ENCODE measurements around the gene PLEKHA7. TPM values are rescaled to one million over a fixed set of nuclear protein-coding genes. Genes with fewer than 3 reads are reported as not detected.

The PLEKHA7 gene
- total RNA-seq, 1 experiment from 2014 or later = 57.6 TPM

GRCh38 chr11:16923987-16924386 is 90.2 kb downstream of the PLEKHA7 start:
- Histone ChIP-seq H3K36me3 (ENCODE audit: control insufficient read depth, insufficient read depth, low read length) (no peaks in the 10 kb centered on the region), H3K4me3 (ENCODE audit: low read depth, low read length) (peak overlapping the region; percentile 32), H3K27me3 (replicated peaks; ENCODE audit: control insufficient read depth, insufficient read depth, low read length) (no peaks in the 10 kb centered on the region), H3K9me3 (no peaks in the 10 kb centered on the region), H3K4me1 (peaks cover 39% of the 10 kb centered on the region)
- peak overlapping the region; percentile 95 for H3K4me3 Mint-ChIP-seq (ENCODE audit: unreplicated experiment)
- H3K27ac Mint-ChIP-seq (ENCODE audit: unreplicated experiment) = peak overlapping the region; percentile 92
- no peaks in the 10 kb centered on the region for H3K9me3 Mint-ChIP-seq (ENCODE audit: unreplicated experiment)
- DNase-seq = peak; percentile 80 to 92
- peaks cover 37% of the 10 kb centered on the region for H3K36me3 Mint-ChIP-seq (ENCODE audit: insufficient read depth, unreplicated experiment)
- no peak for TF ChIP-seq CTCF (IDR thresholded peaks at IDR 0.05; ENCODE audit: insufficient read depth in 1 of 2, low read depth in 1 of 2, low read length in 1 of 2, severe bottlenecking in 1 of 2, unreplicated experiment in 1 of 2)
- no peaks in the 10 kb centered on the region for H3K27me3 Mint-ChIP-seq (ENCODE audit: insufficient read depth, unreplicated experiment)
- BruUV-seq (replicated peaks) = no TSS peak
- peaks cover 46% of the 10 kb centered on the region for H3K4me1 Mint-ChIP-seq (ENCODE audit: low read depth, unreplicated experiment)
- CTCF ChIA-PET = interaction anchor here (0.6 to 1.1 kb wide), 3 partner anchors 13 to 71 kb away, joined by 3 to 4 read pairs (median 3); no protein-coding TSS in a partner anchor
- intact Hi-C loops (cut with micrococcal nuclease; ENCODE audit: unreplicated experiment) = loop anchor here (1.0 to 10.0 kb wide), 5 partner anchors 22 to 281 kb away; partner anchors contain the start of gene PIK3C2A
- POLR2A ChIA-PET = interaction anchor here (0.6 to 1.8 kb wide), 5 partner anchors 13 to 154 kb away, joined by 3 to 10 read pairs (median 3); partner anchors contain the start of gene RPS13

GRCh38 chr11:16921668-16922067 is 92.5 kb downstream of the PLEKHA7 start:
- Histone ChIP-seq H3K4me1 (peaks cover 54% of the 10 kb centered on the region), H3K4me3 (ENCODE audit: low read depth, low read length) (no peak overlapping the region), H3K36me3 (ENCODE audit: control insufficient read depth, insufficient read depth, low read length) (no peaks in the 10 kb centered on the region), H3K27me3 (replicated peaks; ENCODE audit: control insufficient read depth, insufficient read depth, low read length) (no peaks in the 10 kb centered on the region), H3K9me3 (no peaks in the 10 kb centered on the region)
- H3K27ac Mint-ChIP-seq (ENCODE audit: unreplicated experiment) = no peak overlapping the region
- intact Hi-C loops (cut with micrococcal nuclease; ENCODE audit: unreplicated experiment) = loop anchor here (10.0 kb wide), 1 partner anchor 283 kb away; the partner anchor contains the start of gene PIK3C2A
- no peaks in the 10 kb centered on the region for H3K27me3 Mint-ChIP-seq (ENCODE audit: insufficient read depth, unreplicated experiment)
- H3K36me3 Mint-ChIP-seq (ENCODE audit: insufficient read depth, unreplicated experiment) = peaks cover 51% of the 10 kb centered on the region
- TF ChIP-seq CTCF (IDR thresholded peaks at IDR 0.05; ENCODE audit: insufficient read depth in 1 of 2, low read depth in 1 of 2, low read length in 1 of 2, severe bottlenecking in 1 of 2, unreplicated experiment in 1 of 2) = no peak
- BruUV-seq (replicated peaks) = no TSS peak
- ChIA-PET CTCF (interaction anchor here (0.6 kb wide), 1 partner anchor 126 kb away, joined by 4 read pairs; no protein-coding TSS in a partner anchor), POLR2A (no interaction called here)
- no peak for DNase-seq
- H3K4me1 Mint-ChIP-seq (ENCODE audit: low read depth, unreplicated experiment) = peaks cover 56% of the 10 kb centered on the region
- no peak overlapping the region for H3K4me3 Mint-ChIP-seq (ENCODE audit: unreplicated experiment)
- no peaks in the 10 kb centered on the region for H3K9me3 Mint-ChIP-seq (ENCODE audit: unreplicated experiment)

- Histone ChIP-seq H3K4me1 (peaks cover 48% of the 10 kb centered on the region), H3K9me3 (no peaks in the 10 kb centered on the region), H3K4me3 (ENCODE audit: low read depth, low read length) (no peak overlapping the region), H3K36me3 (ENCODE audit: control insufficient read depth, insufficient read depth, low read length) (no peaks in the 10 kb centered on the region), H3K27me3 (replicated peaks; ENCODE audit: control insufficient read depth, insufficient read depth, low read length) (no peaks in the 10 kb centered on the region)
- no peak overlapping the region for H3K27ac Mint-ChIP-seq (ENCODE audit: unreplicated experiment)
- peaks cover 54% of the 10 kb centered on the region for H3K36me3 Mint-ChIP-seq (ENCODE audit: insufficient read depth, unreplicated experiment)
- no TSS peak for BruUV-seq (replicated peaks)
- H3K4me1 Mint-ChIP-seq (ENCODE audit: low read depth, unreplicated experiment) = peaks cover 49% of the 10 kb centered on the region
- no peak for TF ChIP-seq CTCF (IDR thresholded peaks at IDR 0.05; ENCODE audit: insufficient read depth in 1 of 2, low read depth in 1 of 2, low read length in 1 of 2, severe bottlenecking in 1 of 2, unreplicated experiment in 1 of 2)
- POLR2A ChIA-PET = no interaction called here
- no peak overlapping the region for H3K4me3 Mint-ChIP-seq (ENCODE audit: unreplicated experiment)
- CTCF ChIA-PET = no interaction called here
- intact Hi-C loops (cut with micrococcal nuclease; ENCODE audit: unreplicated experiment) = loop anchor here (10.0 kb wide), 1 partner anchor 284 kb away; the partner anchor contains the start of gene PIK3C2A
- no peaks in the 10 kb centered on the region for H3K27me3 Mint-ChIP-seq (ENCODE audit: insufficient read depth, unreplicated experiment)
- H3K9me3 Mint-ChIP-seq (ENCODE audit: unreplicated experiment) = no peaks in the 10 kb centered on the region
- no peak for DNase-seq
Observed at GRCh38 chr11:16921019-16921418, 93.2 kb downstream of the PLEKHA7 start.

Data from Caco-2 (cell line).